Ectodermal cell (in vitro differentiated cells): ENCODE data around the gene PITPNM1.

Experiments
- H3K27ac ChIP-seq: 2 replicates; pipeline ENCODE4 v1.7.0; 2013; ENCODE audit warnings: mild to moderate bottlenecking, low read depth, low read length; ENCODE audit not compliant: insufficient read depth, poor library complexity, severe bottlenecking
- H3K27me3 ChIP-seq: 2 replicates; pipeline ENCODE4 v1.7.0; 2013; ENCODE audit warnings: mild to moderate bottlenecking, low read length; ENCODE audit not compliant: insufficient read depth, control insufficient read depth, poor library complexity, severe bottlenecking
- H3K36me3 ChIP-seq: one replicate; pipeline ENCODE4 v1.7.0; 2013; ENCODE audit warnings: low read length; ENCODE audit not compliant: control insufficient read depth, insufficient read depth
- H3K4me1 ChIP-seq: one replicate; pipeline ENCODE4 v1.7.0; 2013; ENCODE audit warnings: low read length; ENCODE audit not compliant: control insufficient read depth, insufficient read depth
- H3K4me3 ChIP-seq: 2 replicates; pipeline ENCODE4 v1.7.0; 2013; ENCODE audit warnings: low read depth, low read length, control low read depth; ENCODE audit not compliant: insufficient read depth
- H3K9me3 ChIP-seq: 2 replicates; pipeline ENCODE4 v1.7.0; 2013; ENCODE audit warnings: mild to moderate bottlenecking, low read length, moderate library complexity; ENCODE audit not compliant: control insufficient read depth
- WGBS, 2 experiments: methylation state at CpG; one replicate each; pipeline ENCODE4 v1.1.7; 2013; ENCODE audit warnings: missing lambda C conversion rate in 2 of 2; 5-methylcytosine and 5-hydroxymethylcytosine counted together

The PITPNM1 gene

DNA sequence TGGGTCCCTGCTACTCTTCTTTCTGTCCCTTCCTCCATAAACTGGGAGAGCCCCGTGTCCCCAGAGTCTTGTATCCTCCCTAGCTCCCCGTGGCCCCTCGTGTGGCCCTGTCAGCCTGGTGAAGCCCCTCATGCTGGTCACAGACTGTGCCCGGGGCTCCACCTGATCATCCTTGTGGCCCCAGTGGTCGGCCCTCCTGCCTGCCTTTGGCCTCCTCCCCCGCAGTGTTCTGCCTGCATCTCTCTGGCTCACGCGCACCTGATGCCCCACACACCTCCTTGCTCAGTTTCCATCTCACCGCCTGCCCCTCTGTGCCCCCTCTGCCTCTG is 19.3 kb upstream of the PITPNM1 start:
- Histone ChIP-seq H3K27me3 (no peaks in the 10 kb centered on the region), H3K9me3 (no peaks in the 10 kb centered on the region), H3K36me3 (no peaks in the 10 kb centered on the region), H3K27ac (no peak overlapping the region), H3K4me1 (no peaks in the 10 kb centered on the region), H3K4me3 (no peak overlapping the region)
- WGBS, 2 experiments: 92 to 93% methylated on average over 9 of the region's 9 CpGs

DNA sequence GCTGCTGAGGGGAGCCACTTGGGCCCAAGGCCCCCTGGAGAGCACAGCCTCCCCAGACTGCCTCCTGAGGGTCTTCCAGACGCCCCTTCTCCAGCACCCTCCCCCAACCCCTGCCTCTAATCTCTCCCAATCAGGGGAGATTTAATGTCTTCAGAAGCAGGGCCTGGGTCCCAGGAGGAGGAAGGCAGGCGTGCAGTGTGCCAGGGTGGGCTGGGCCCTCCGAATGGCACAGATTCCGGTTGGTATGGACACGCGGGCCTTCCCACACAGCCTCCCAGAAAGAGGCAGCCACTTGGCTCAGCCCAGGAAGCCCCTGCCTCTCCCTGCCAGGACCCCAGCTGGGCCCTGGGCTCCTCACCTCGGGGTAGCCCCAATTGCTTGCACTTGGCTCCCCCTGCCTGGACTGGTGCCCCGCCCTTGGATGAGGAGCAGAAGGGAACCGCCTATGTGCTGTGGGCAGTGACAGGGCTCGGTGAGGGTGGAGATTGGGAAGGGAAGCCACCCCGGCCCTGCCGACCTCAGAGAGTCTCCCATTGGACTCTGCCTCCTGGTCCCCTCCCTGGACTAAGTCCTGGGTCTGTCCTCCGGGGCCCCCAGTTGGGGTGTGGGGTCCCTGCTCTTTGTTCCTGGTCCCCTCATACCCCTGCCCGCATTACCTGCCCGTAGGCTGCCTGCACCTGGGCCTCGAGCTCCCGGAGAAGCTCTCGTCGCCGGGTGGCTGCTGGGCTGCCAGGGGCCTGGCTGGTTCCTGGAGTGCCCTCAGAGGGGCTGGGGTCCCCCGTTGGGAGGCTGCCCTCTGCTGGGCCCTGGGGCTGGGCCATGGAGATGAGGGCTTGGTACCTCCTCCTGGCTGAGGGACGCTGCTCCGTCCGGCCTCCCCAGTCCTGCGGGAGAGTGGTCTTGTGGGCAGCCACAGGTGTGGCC is 18.7 kb upstream of the PITPNM1 start:
- WGBS, 2 experiments: 89 to 90% methylated on average over 25 of the region's 25 CpGs
- H3K27ac ChIP-seq: no peak overlapping the region
- H3K36me3 ChIP-seq: no peaks in the 10 kb centered on the region
- H3K4me3 ChIP-seq: no peak overlapping the region
- no peaks in the 10 kb centered on the region for H3K27me3 ChIP-seq
- no peaks in the 10 kb centered on the region for H3K4me1 ChIP-seq
- no peaks in the 10 kb centered on the region for H3K9me3 ChIP-seq

DNA sequence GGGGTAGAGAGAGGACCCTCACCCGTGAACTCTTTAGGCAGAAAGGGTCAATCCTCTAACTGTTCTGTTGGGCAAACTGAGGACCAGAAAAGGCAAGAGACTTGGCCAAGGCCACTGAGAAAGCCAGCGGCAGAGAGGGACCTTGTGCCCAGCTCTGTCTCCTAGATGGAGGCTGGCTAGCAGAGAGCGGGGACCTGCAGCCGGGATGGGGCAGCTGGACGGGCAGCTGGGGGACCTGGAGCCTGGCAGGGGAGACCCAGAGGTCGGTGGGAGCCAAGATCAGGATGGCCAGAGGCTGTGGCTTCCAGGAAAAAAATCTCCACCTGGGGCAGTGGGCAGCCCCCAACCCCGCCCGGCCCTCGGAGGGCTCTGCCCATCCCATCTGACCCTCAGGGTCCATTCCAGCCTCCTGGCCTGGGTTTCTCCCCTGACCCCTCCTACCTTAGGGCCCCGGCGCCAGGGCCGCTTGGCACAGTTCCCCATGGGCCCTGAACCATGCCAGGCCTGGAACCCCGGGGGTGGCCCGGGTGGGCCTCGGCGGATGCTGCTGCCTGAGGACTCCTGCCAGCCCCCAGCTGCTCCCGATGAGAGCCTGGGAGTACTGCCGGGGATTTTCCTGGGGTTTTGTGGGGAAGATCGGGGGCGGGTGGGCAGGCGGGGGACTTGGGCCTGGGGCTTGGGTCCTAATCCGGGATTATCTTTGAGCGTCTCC is 17.8 kb upstream of the PITPNM1 start, which contains the start of gene CABP2:
Gene CABP2 (minus strand): TSS at position 603 of the 712 bp plus-strand sequence. CDS start 120 bp downstream, at position 483.
- Histone ChIP-seq H3K27me3 (no peaks in the 10 kb centered on the region), H3K4me3 (no peak within 1 kb of the TSS), H3K9me3 (no peaks in the 10 kb centered on the region), H3K27ac (no peak within 1 kb of the TSS), H3K4me1 (no peaks in the 10 kb centered on the region), H3K36me3 (no peaks in the 10 kb centered on the region)
- 89% methylated on average over 23 of the region's 23 CpGs for WGBS, 2 experiments

DNA sequence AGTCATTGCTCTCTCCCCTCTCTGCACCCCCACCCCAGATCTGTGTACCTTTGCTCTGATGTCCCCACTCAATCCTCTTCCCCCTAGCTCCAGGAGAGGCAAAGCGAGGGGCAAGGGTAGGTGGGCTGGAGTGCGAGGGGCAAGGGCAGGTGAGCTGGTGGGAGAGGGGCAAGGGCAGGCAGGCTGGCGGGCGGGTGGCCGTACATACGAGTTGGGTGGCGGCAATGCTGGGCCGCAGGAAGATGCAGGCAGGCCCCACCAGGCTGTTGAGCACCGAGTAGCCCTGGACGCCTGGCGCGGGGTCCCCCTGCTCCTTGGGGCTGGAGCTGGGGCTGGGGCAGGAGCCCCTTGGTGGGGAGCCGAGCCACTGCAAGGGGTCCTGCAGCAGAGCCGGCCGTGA is 17.2 kb upstream of the PITPNM1 start:
- Histone ChIP-seq H3K4me1 (no peaks in the 10 kb centered on the region), H3K27me3 (no peaks in the 10 kb centered on the region), H3K36me3 (no peaks in the 10 kb centered on the region), H3K4me3 (no peak overlapping the region), H3K27ac (no peak overlapping the region), H3K9me3 (no peaks in the 10 kb centered on the region)
- 90% methylated on average over 15 of the region's 15 CpGs for WGBS, 2 experiments

DNA sequence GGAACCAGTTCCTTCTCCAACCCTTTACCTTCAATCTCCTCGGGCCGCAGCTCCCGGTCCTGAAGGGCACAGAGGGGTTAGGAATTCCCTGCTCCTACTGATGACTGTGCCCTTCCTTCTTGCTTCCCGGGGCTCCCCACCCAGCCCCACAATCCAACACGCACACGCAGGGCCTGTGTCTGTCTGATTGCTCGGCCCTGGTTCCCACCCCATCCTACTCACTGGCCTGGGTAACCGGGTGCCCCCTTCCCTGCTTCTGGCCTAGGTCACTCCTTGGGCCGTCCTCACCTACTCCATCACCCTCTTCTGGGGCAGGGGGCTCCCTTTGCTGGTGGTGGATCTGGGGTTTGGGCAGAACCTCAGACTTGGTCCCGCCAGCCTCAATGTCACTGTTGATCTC is 16.8 kb upstream of the PITPNM1 start:
- Histone ChIP-seq H3K4me3 (no peak overlapping the region), H3K27me3 (no peaks in the 10 kb centered on the region), H3K9me3 (no peaks in the 10 kb centered on the region), H3K27ac (no peak overlapping the region), H3K4me1 (no peaks in the 10 kb centered on the region), H3K36me3 (no peaks in the 10 kb centered on the region)
- 91 to 93% methylated on average over 10 of the region's 10 CpGs for WGBS, 2 experiments

DNA sequence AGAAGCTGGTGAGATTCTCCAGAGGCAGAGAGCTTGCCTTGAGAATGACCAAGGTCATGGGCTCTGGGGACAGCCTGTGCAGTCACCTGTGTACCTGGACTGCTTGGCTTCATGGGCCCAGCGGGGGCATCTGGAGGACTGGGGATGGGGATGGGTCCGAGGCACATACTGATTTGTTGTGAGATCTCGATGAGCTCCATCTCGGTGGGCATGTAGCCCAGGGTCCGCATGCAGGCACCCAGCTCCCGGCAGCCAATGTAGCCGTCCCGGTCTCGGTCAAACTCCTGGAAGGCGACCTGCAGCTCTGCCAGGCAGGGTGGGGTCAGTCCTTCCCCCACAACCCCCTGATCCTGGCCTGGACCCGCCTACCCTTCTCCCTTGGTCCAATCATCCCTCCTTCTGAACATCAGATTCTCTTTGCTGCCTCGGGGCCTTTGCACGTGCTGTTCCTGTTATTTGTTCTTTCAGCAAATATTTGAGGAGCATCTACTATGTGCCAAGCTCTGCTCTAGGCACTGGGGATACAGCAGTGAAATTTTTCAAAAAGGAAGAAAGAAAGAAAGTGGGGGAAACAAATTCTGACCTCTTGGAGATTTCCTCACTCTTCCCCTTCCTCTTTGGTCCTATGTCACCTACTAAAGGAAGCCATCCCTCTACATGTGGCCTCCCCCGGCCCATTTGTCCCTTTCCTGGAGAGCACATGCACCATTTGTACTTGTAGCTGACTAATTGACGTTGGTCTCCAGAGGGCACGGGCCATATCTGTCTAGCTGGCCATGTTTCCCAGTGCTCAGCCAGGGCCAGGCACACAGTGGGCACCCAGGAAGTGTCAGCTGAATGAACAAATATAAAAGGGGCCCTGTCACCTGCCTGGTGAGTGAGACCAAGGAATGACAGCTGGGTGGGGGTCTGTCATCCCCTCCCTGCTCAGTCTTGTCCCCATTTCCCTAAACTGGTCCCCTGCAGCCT is 16.0 kb upstream of the PITPNM1 start:
- no peaks in the 10 kb centered on the region for H3K36me3 ChIP-seq
- 88 to 89% methylated on average over 16 of the region's 16 CpGs for WGBS, 2 experiments
- H3K27ac ChIP-seq: no peak overlapping the region
- H3K4me1 ChIP-seq: no peaks in the 10 kb centered on the region
- H3K4me3 ChIP-seq: no peak overlapping the region
- no peaks in the 10 kb centered on the region for H3K9me3 ChIP-seq
- H3K27me3 ChIP-seq: no peaks in the 10 kb centered on the region

DNA sequence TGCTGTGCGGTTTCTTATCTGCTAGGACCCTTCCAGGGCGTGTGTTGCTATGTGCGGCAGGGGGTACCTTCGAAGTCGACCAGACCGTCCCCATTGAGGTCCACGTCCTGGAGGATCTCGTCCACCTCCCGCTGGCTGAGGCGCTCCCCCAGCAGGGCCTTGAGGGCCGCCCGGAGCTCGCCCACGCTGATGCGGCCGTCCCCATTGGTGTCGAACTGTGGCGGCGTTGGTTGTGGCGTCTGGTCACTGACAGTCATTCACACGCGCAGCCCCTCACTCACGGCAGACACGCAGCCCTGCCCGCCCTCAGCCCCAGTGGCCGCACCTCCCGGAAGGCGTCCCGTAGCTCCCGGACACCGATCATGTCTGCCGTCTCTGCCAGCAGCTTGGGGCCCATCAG is 14.6 kb upstream of the PITPNM1 start:
- Histone ChIP-seq H3K4me3 (no peak overlapping the region), H3K27me3 (no peaks in the 10 kb centered on the region), H3K27ac (no peak overlapping the region), H3K9me3 (no peaks in the 10 kb centered on the region), H3K4me1 (no peaks in the 10 kb centered on the region), H3K36me3 (no peaks in the 10 kb centered on the region)
- WGBS, 2 experiments: 92% methylated on average over 32 of the region's 32 CpGs

DNA sequence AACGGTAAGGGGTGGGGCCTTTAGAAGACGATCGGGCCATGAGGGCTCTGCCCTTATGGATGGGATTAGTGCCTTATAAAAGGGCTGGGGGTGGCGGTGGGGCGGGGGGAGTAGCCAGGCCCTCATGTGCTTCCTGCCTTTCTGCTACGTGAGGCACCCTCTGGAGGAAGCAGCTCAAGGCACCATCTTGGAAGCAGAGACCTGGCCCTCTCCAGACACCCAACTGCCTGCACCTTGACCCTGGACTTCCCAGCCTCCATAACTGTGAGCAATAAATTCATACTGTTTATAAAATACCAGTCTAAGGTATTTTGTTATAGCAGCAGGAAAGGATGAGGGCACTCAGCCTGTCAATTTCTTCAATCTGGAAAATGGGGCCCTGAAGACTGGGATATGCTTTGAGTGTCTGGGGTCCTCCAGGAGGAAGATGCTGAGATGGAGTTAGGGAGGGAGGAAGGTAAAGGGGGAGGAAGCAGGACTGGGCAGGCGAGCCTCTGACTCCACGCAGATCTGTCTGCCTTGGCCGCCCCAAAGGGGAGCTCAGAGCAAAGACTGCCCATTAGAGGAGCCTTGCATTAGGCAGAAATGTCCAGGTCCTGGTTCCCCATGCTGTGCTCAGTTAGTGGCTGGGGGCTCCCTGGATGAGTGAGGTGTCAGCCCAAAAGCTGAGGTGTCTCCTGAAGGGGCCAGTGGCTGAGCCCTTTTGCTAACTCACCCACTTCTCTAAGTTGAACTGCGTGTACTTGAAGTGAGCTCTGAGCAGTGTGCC is 12.8 kb upstream of the PITPNM1 start:
- Histone ChIP-seq H3K36me3 (no peaks in the 10 kb centered on the region), H3K27ac (no peak overlapping the region), H3K4me1 (no peaks in the 10 kb centered on the region), H3K4me3 (no peak overlapping the region), H3K9me3 (no peaks in the 10 kb centered on the region), H3K27me3 (peaks cover 6% of the 10 kb centered on the region)
- 83 to 88% methylated on average over 10 of the region's 10 CpGs for WGBS, 2 experiments

DNA sequence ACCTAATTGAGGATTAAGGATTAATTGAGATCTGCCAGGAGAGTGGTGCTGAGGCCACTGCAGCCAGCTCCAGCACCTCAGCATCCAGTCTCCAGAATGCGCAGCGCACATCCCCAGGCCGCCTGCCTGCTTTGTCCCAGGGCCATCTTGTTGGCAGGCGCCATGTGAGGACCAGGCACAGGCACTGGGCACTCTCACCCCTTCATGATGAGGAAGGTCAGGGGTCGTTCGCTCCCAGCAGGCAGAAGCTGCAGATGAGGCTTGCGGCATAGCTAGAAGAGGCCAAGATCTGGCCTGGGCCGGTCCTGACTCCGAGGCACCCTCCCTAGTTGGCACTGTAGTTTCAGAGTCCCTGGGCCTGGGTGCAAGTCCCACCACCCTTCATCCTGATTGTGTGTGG is 11.6 kb upstream of the PITPNM1 start:
- Histone ChIP-seq H3K27ac (no peak overlapping the region), H3K36me3 (no peaks in the 10 kb centered on the region), H3K27me3 (peaks cover 6% of the 10 kb centered on the region), H3K4me3 (no peak overlapping the region), H3K4me1 (no peaks in the 10 kb centered on the region), H3K9me3 (no peaks in the 10 kb centered on the region)
- 94% methylated on average over 9 of the region's 9 CpGs for whole genome bisulfite sequencing, 2 experiments
